Ramos (cell line): ENCODE measurements around the gene MFN1.

Source experiments
- in situ Hi-C: fragments of 300-500 bp; cut with MboI; formaldehyde crosslinking; loops from one replicate; pipeline ENCODE4 v1.14.3; 2022; ENCODE audit warnings: low sequenced_read_pairs; ENCODE audit not compliant: unreplicated experiment

MFN1 gene

GRCh38 chr3:179332240-179332639 lies 15.3 kb upstream of the MFN1 start:
- in situ Hi-C loops: no loop called here

DNA sequence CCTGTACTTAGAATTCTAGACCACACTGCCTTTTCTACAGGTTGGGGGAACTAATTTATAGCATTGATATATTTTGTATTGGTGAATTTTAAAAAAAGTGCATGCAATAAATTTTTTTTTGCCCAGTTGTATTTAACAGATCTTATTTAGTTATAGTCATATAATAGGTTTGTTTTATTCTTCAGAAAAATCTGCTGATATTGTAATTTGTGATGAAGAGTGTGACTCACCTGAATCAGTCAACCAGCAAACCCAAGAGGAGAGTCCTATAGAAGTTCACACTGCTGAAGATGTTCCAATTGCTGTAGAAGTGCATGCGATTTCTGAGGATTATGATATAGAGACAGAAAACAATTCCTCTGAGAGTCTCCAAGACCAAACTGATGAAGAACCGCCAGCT lies 14.4 kb upstream of the MFN1 start:
- in situ Hi-C loops: no loop called here

GRCh38 chr3:179336345-179336929 lies 11.1 kb upstream of the MFN1 start:
- in situ Hi-C loops: loop anchor here (5.0 kb wide), 1 partner anchor 231 kb away; no protein-coding TSS in a partner anchor

DNA sequence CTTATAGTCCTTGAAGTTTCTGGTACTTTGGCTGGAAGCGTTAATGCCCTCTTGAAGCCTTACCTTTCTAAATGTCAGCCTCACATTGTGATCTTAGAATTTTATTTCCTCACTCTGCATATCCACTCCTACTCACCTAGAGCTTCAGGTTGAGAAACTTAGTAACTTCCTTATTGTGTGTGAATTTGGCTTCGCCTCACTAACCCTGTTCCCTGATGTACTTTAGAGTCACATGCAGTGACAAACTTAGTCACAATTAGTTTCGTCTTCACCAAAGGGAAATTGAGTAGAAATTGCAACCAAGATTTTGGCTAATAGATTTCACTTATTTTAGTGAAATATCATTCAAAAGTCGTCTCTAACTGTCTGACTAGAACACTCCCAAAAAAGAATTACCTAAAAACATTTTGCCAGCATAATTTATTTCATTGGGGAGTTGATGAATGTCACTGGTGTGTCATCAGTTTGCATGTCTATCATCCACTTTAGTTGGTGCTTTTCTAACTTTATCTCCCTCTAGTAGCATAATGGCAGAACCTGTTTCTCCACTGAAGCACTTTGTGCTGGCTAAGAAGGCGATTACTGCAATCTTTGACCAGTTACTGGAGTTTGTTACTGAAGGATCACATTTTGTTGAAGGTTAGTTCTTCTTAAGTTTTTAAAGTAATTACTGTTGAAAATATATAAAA lies 960 bp downstream of the MFN1 start:
- in situ Hi-C loops: no loop called here

- in situ Hi-C loops: no loop called here
Measured at GRCh38 chr3:179355996-179356395, 8.5 kb downstream of the MFN1 start.

DNA sequence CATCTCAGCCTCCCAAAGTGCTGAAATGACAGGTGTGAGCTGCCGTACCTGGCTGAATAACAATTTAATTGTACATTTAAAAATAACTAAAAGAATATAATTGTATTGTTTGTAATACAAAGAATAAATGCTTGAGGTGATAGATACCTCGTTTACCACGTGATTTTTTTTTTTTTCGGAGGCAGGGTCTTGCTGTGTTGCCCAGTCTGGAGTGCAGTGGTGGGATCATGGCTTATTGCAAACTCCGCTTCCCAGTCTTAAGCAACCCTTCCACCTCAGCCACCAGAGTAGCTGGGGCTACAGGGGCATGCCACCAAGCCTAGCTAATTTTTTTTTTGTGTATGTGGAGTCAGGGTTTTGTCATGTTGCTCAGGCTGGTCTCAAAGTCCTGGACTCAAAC lies 15.8 kb downstream of the MFN1 start:
- in situ Hi-C loops: no loop called here

DNA sequence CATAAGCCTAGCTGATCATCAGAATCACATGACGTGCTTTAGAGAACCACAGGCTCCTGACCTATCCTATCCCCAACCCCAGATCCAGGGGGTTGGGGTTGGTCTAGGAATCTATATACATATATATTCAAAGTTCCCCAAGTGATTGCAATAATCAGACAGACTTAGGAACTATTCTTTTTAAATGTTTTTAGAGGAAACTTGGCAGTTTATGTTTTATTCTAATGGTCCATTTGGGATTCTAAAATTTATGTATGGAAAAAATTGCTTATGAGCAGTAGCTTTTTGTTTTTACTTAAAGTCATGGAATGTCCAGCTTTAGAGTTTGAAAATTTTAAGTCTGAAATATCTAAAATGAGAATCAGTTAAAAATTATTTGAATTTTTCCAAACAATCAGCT lies 22.1 kb downstream of the MFN1 start:
- in situ Hi-C loops: no loop called here

DNA sequence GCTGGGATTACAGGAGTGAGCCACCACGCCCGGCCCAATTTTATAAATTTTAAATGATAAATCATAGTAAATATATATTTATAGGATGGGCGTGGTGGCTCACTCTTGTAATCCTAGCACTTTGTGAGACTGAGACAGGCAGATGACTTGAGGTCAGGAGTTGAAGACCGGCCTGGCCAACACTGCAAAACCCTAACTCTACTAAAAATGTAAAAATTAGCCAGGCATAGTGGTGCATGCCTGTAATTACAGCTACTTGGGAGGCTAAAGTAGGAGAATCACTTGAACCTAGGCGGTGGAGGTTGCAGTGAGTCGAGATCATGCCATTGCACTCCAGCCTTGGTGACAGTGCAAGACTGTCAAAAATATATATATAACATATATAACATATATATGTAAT lies 26.4 kb downstream of the MFN1 start:
- in situ Hi-C loops: no loop called here

- in situ Hi-C loops: no loop called here
Measured at GRCh38 chr3:179375091-179375999, 27.8 kb downstream of the MFN1 start.

GRCh38 chr3:179376474-179376873 lies 29.0 kb downstream of the MFN1 start:
- in situ Hi-C loops: no loop called here

- in situ Hi-C loops: no loop called here
Measured at GRCh38 chr3:179391906-179392305, 44.4 kb downstream of the MFN1 start.

DNA sequence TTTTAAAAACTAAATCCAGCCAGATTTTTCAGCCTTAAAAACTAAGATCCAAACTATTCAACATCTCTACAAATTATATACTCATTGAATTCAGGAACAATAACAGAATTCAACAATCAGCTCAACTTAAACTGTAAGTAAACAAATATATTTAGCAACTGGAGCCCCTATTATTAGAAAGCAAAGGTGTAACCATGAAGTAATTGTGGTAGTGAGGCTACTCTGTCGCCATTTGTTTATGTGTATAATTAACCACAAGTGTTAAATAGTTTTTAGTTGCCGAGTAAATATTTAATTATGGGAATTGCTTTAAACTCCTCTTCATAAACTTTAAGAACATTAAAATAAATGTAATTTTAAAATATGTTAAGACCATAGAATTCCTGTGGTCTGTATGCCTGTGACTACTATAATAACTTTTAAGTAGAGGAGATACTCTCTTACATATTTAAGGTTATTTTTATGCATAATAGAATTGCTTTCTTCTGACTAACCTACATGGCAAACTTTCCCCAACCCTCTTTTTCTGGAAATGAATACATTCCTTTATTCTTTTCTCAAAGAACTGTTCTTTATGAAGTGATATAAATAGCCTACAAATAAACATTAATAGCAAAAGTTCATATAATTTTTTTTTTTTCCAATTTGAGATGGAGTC lies 51.2 kb downstream of the MFN1 start:
- in situ Hi-C loops: no loop called here

DNA sequence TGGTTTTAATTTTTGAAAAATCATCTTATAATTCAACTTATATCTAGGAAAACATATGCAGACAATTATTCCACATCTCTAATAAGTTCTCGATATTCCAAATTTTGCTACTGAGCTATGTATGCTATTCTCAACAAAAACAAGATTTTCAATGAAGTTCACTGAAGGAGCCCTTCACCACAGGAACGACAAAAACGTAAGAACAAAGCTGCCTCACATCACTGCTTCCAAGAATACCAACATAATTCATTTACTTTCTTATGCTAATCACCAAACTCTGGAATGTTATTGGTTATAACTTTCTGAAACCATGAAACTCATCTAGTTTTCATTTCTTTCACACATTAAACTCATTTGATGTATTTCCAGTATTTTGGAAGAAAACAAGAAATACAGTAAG lies 54.1 kb downstream of the MFN1 start:
- in situ Hi-C loops: no loop called here

DNA sequence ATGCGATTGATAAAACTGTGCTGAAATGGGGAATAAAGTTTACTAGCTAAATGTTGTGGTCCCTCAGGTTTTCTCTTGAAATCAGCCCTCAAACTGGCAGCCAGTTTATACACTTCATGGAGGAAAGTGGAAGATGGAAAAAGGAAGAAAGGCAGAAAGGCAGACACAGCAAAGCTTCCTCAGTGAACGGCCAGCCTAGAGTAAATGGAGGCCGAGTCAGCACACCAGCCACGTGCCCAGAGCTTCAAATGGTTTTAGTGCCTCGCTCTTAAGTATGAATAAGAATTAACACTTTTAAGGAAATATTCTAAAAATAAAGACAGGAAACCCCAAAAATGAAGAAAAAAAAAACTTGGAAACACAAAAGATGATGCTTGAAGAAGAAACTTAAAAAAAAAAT lies 55.5 kb downstream of the MFN1 start:
- in situ Hi-C loops: no loop called here

- in situ Hi-C loops: no loop called here
Measured at GRCh38 chr3:179404307-179404706, 56.8 kb downstream of the MFN1 start.

GRCh38 chr3:179410331-179410730 lies 62.8 kb downstream of the MFN1 start:
- in situ Hi-C loops: no loop called here

- in situ Hi-C loops: no loop called here
Measured at GRCh38 chr3:179410999-179411398, 63.5 kb downstream of the MFN1 start.

- in situ Hi-C loops: no loop called here
Measured at GRCh38 chr3:179414804-179415203, 67.3 kb downstream of the MFN1 start.

- in situ Hi-C loops: no loop called here
Measured at GRCh38 chr3:179415377-179415776, 67.9 kb downstream of the MFN1 start.

- in situ Hi-C loops: no loop called here
Measured at GRCh38 chr3:179416681-179417080, 69.2 kb downstream of the MFN1 start.

GRCh38 chr3:179418610-179419009 lies 71.1 kb downstream of the MFN1 start:
- in situ Hi-C loops: no loop called here
